ENCODE measurements around the gene MSRB1.
"Not testable (repeated sequence)": the region's sequence is repeated elsewhere in the genome, so short reads cannot be mapped to it uniquely, and the experiment has no call there.

MSRB1 gene

GRCh38 chr16:1966460-1966859, 23.5 kb upstream of the MSRB1 start, which contains the start of gene RNF151:
TSS of gene RNF151 (plus strand) at chr16:1966856. CDS start at chr16:1966882, 26 bp downstream.
- H3K9me3 ChIP-seq (ENCODE audit: control insufficient read depth, insufficient read depth, low read length), result no peaks in the 10 kb centered on the region

GRCh38 chr16:1965396-1966001, 22.5 kb upstream of the MSRB1 start:
- Histone ChIP-seq H3K36me3 (ENCODE audit: control insufficient read depth, insufficient read depth, low read length) (peaks cover 32% of the 10 kb centered on the region), H3K9ac (ENCODE audit: low read depth, low read length) (peak overlapping the region; percentile 95), H3K4me1 (ENCODE audit: control insufficient read depth, insufficient read depth, low read length) (peaks cover 13% of the 10 kb centered on the region), H3K4me3 (ENCODE audit: low read depth, low read length) (peak overlapping the region; percentile 84), H3K27me3 (ENCODE audit: control insufficient read depth, insufficient read depth, low read length) (no peaks in the 10 kb centered on the region), H3K27ac (ENCODE audit: low read depth, low read length) (peak overlapping the region; percentile 97), H3K9me3 (ENCODE audit: control insufficient read depth, insufficient read depth, low read length) (no peaks in the 10 kb centered on the region)

More at GRCh38 chr16:1966460-1966859, 23.5 kb upstream of the MSRB1 start, which contains the start of gene RNF151:
- Histone ChIP-seq H3K27me3 (ENCODE audit: control insufficient read depth, insufficient read depth, low read length) (no peaks in the 10 kb centered on the region), H3K27ac (ENCODE audit: low read depth, low read length) (no peak within 1 kb of the TSS), H3K4me3 (ENCODE audit: low read depth, low read length) (peak within 1 kb of the TSS; percentile 84), H3K9ac (ENCODE audit: low read depth, low read length) (0 out of 2 replicates have a peak within 1 kb of the TSS, but pooled peaks have one; percentile 95), H3K36me3 (ENCODE audit: control insufficient read depth, insufficient read depth, low read length) (peaks cover 28% of the 10 kb centered on the region), H3K4me1 (ENCODE audit: control insufficient read depth, insufficient read depth, low read length) (peaks cover 10% of the 10 kb centered on the region)

- H3K9ac ChIP-seq (ENCODE audit: low read depth, low read length), result peak within 1 kb of the TSS; percentile 99
- H3K4me1 ChIP-seq (ENCODE audit: control insufficient read depth, insufficient read depth, low read length), result peaks cover 13% of the 10 kb centered on the region
- H3K36me3 ChIP-seq (ENCODE audit: control insufficient read depth, insufficient read depth, low read length), result peaks cover 32% of the 10 kb centered on the region
- H3K4me3 ChIP-seq (ENCODE audit: low read depth, low read length), result peak within 1 kb of the TSS; percentile 84
- no peaks in the 10 kb centered on the region for H3K27me3 ChIP-seq (ENCODE audit: control insufficient read depth, insufficient read depth, low read length)
- peak within 1 kb of the TSS; percentile 97 for H3K27ac ChIP-seq (ENCODE audit: low read depth, low read length)
- H3K9me3 ChIP-seq (ENCODE audit: control insufficient read depth, insufficient read depth, low read length), result no peaks in the 10 kb centered on the region
Measured at GRCh38 chr16:1964506-1965395, 21.8 kb upstream of the MSRB1 start, which contains the start of gene RPS2. TSS of gene RPS2 (minus strand) at chr16:1964826. CDS start at chr16:1964625, 201 bp downstream.

GRCh38 chr16:1963806-1964505, 21.0 kb upstream of the MSRB1 start:
- Histone ChIP-seq H3K27ac (ENCODE audit: low read depth, low read length) (peak overlapping the region; percentile 97), H3K9ac (ENCODE audit: low read depth, low read length) (peak overlapping the region; percentile 99), H3K4me1 (ENCODE audit: control insufficient read depth, insufficient read depth, low read length) (peaks cover 14% of the 10 kb centered on the region), H3K4me3 (ENCODE audit: low read depth, low read length) (peak overlapping the region; percentile 84), H3K36me3 (ENCODE audit: control insufficient read depth, insufficient read depth, low read length) (peaks cover 32% of the 10 kb centered on the region), H3K27me3 (ENCODE audit: control insufficient read depth, insufficient read depth, low read length) (no peaks in the 10 kb centered on the region), H3K9me3 (ENCODE audit: control insufficient read depth, insufficient read depth, low read length) (no peaks in the 10 kb centered on the region)

- Histone ChIP-seq H3K4me3 (ENCODE audit: low read depth, low read length) (peak overlapping the region; percentile 84), H3K9ac (ENCODE audit: low read depth, low read length) (peak overlapping the region; percentile 99), H3K36me3 (ENCODE audit: control insufficient read depth, insufficient read depth, low read length) (peaks cover 32% of the 10 kb centered on the region), H3K4me1 (ENCODE audit: control insufficient read depth, insufficient read depth, low read length) (peaks cover 18% of the 10 kb centered on the region), H3K27ac (ENCODE audit: low read depth, low read length) (peak overlapping the region; percentile 97)
- not testable (repeated sequence) for H3K27me3 ChIP-seq (ENCODE audit: control insufficient read depth, insufficient read depth, low read length); H3K9me3 ChIP-seq (ENCODE audit: control insufficient read depth, insufficient read depth, low read length)
Measured at GRCh38 chr16:1962161-1963153, 19.5 kb upstream of the MSRB1 start.

GRCh38 chr16:1961651-1962067, 18.7 kb upstream of the MSRB1 start:
- H3K27ac ChIP-seq (ENCODE audit: low read depth, low read length), result peak overlapping the region; percentile 97
- no peak overlapping the region for H3K9ac ChIP-seq (ENCODE audit: low read depth, low read length)
- peak overlapping the region; percentile 33 for H3K4me3 ChIP-seq (ENCODE audit: low read depth, low read length)
- peaks cover 18% of the 10 kb centered on the region for H3K4me1 ChIP-seq (ENCODE audit: control insufficient read depth, insufficient read depth, low read length)
- H3K9me3 ChIP-seq (ENCODE audit: control insufficient read depth, insufficient read depth, low read length), result no peaks in the 10 kb centered on the region
- peaks cover 32% of the 10 kb centered on the region for H3K36me3 ChIP-seq (ENCODE audit: control insufficient read depth, insufficient read depth, low read length)
- no peaks in the 10 kb centered on the region for H3K27me3 ChIP-seq (ENCODE audit: control insufficient read depth, insufficient read depth, low read length)

- H3K9me3 ChIP-seq (ENCODE audit: control insufficient read depth, insufficient read depth, low read length), result no peaks in the 10 kb centered on the region
- H3K27me3 ChIP-seq (ENCODE audit: control insufficient read depth, insufficient read depth, low read length), result no peaks in the 10 kb centered on the region
- peak overlapping the region; percentile 97 for H3K27ac ChIP-seq (ENCODE audit: low read depth, low read length)
- H3K36me3 ChIP-seq (ENCODE audit: control insufficient read depth, insufficient read depth, low read length), result peaks cover 32% of the 10 kb centered on the region
- H3K4me1 ChIP-seq (ENCODE audit: control insufficient read depth, insufficient read depth, low read length), result peaks cover 18% of the 10 kb centered on the region
- H3K4me3 ChIP-seq (ENCODE audit: low read depth, low read length), result peak overlapping the region; percentile 87
- peak overlapping the region; percentile 89 for H3K9ac ChIP-seq (ENCODE audit: low read depth, low read length)
Measured at GRCh38 chr16:1960665-1961630, 17.9 kb upstream of the MSRB1 start.

- Histone ChIP-seq H3K9me3 (ENCODE audit: control insufficient read depth, insufficient read depth, low read length) (no peaks in the 10 kb centered on the region), H3K9ac (ENCODE audit: low read depth, low read length) (peak within 1 kb of the TSS; percentile 89), H3K27me3 (ENCODE audit: control insufficient read depth, insufficient read depth, low read length) (no peaks in the 10 kb centered on the region), H3K4me3 (ENCODE audit: low read depth, low read length) (peak within 1 kb of the TSS; percentile 87), H3K36me3 (ENCODE audit: control insufficient read depth, insufficient read depth, low read length) (peaks cover 32% of the 10 kb centered on the region), H3K4me1 (ENCODE audit: control insufficient read depth, insufficient read depth, low read length) (peaks cover 18% of the 10 kb centered on the region), H3K27ac (ENCODE audit: low read depth, low read length) (peak within 1 kb of the TSS; percentile 97)
Measured at GRCh38 chr16:1959269-1960039, 16.5 kb upstream of the MSRB1 start, which contains the start of gene NDUFB10. TSS of gene NDUFB10 (plus strand) at chr16:1959538. CDS start at chr16:1959625, 87 bp downstream.

Data from HUES48 (cell line).